ENCODE data around the gene DOK3. TPM values are rescaled to one million over a fixed set of nuclear protein-coding genes. Genes with fewer than 3 reads are reported as not detected.

The DOK3 gene
- total and polyA plus RNA-seq, 2 of the 13 experiments (the other 11 are each of a cell fraction or from before 2014, with no cell fraction given) = 1.4 to 1.5 TPM

- TF ChIP-seq ZNF687 (CRISPR knock-in tag; IDR thresholded peaks at IDR 0.05) (0 out of 2 replicates have a peak, but pooled peaks have one; percentile 16), ZNF605 (CRISPR knock-in tag; IDR thresholded peaks at IDR 0.05) (0 out of 2 replicates have a peak, but pooled peaks have one; percentile 43), MAZ (IDR thresholded peaks at IDR 0.05; ENCODE audit: borderline replicate concordance, low read depth, low read length) (peak; percentile 35; the same call in 1 of the 2 replicates), MAZ (CRISPR knock-in tag; IDR thresholded peaks at IDR 0.05; ENCODE audit: low read depth) (no peak), U2AF2 (IDR thresholded peaks at IDR 0.05; ENCODE audit: low read depth, low read length) (0 out of 2 replicates have a peak, but pooled peaks have one; percentile 86), NFYB (CRISPR knock-in tag; IDR thresholded peaks at IDR 0.05) (peak; percentile 82), XRCC5 (optimal IDR thresholded peaks at IDR 0.05; ENCODE audit: low read length) (peak; percentile 46), NRL (CRISPR knock-in tag; IDR thresholded peaks at IDR 0.05; ENCODE audit: borderline replicate concordance) (0 out of 2 replicates have a peak, but pooled peaks have one; percentile 38), PRDM4 (CRISPR knock-in tag; IDR thresholded peaks at IDR 0.05; ENCODE audit: borderline replicate concordance) (no peak), ZNF335 (CRISPR knock-in tag; IDR thresholded peaks at IDR 0.05) (no peak), ZNF263 (CRISPR knock-in tag; IDR thresholded peaks at IDR 0.05) (0 out of 2 replicates have a peak, but pooled peaks have one; percentile 14), RBM22 (optimal IDR thresholded peaks at IDR 0.05; ENCODE audit: low read length) (peak; percentile 99), ZNF788 (CRISPR knock-in tag; IDR thresholded peaks at IDR 0.05; ENCODE audit: borderline replicate concordance) (no peak), ZNF546 (CRISPR knock-in tag; conservative IDR thresholded peaks at IDR 0.05) (no peak), ZNF337 (CRISPR knock-in tag; IDR thresholded peaks at IDR 0.05; ENCODE audit: borderline replicate concordance, low read depth) (no peak), SP2 (CRISPR knock-in tag; IDR thresholded peaks at IDR 0.05) (peak; percentile 73), ZBTB14 (CRISPR knock-in tag; IDR thresholded peaks at IDR 0.05) (no peak), ZNF12 (CRISPR knock-in tag; IDR thresholded peaks at IDR 0.05) (no peak), ZNF234 (CRISPR knock-in tag; conservative IDR thresholded peaks at IDR 0.05) (no peak), AGO2 (optimal IDR thresholded peaks at IDR 0.05; ENCODE audit: low read depth, low read length) (peak; percentile 44), GFI1 (CRISPR knock-in tag; IDR thresholded peaks at IDR 0.05; ENCODE audit: borderline replicate concordance) (no peak), ZNF383 (CRISPR knock-in tag; IDR thresholded peaks at IDR 0.05; ENCODE audit: borderline replicate concordance) (no peak)
Observed at GRCh38 chr5:177456976-177457851, 52.4 kb downstream of the DOK3 start (continued).
